ENCODE data around the gene RABL2B.

- no peak for TF ChIP-seq CTCF (IDR thresholded peaks at IDR 0.05)
- no peak for TF ChIP-seq POLR2A (IDR thresholded peaks at IDR 0.05)
Observed at GRCh38 chr22:50722716-50723428, 60.6 kb downstream of the RABL2B start.

All from adrenal gland (tissue), 5 donors.